Heart left ventricle (tissue), 16 donors: ENCODE results near the gene EPB41. TPM values are rescaled to one million over a fixed set of nuclear protein-coding genes. Genes with fewer than 3 reads are reported as not detected.

Experiments used
- ATAC-seq, 4 donors: fragments of 200-7000 bp; cut with Tn5 transposase; one replicate each; pipeline ENCODE4 v1.9.1; 2020 to 2022; ENCODE audit warnings: moderate library complexity in 4 of 4, mild to moderate bottlenecking in 3 of 4, moderate number of reproducible peaks in 1 of 4
- DNase-seq, 5 donors: peaks; one replicate each; pipeline ENCODE4 v3.0.0-alpha.2; 2020
- H3K27ac ChIP-seq, 12 donors: fragments of 200-600 bp; sonication (generic) in 4 of 12; one replicate each; pipeline versions ENCODE4 v1.5.0 to v1.8.0; 2016 to 2022; ENCODE audit warnings: mild to moderate bottlenecking in 2 of 12
- H3K27me3 ChIP-seq, 9 donors: fragments of 200-600 bp; sonication (generic) in 2 of 9; one replicate each; pipeline versions ENCODE4 v1.5.1 to v1.8.0; 2016 to 2022; ENCODE audit warnings: mild to moderate bottlenecking in 3 of 9
- H3K36me3 ChIP-seq, 9 donors: fragments of 200-600 bp; sonication (generic) in 2 of 9; one replicate each; pipeline versions ENCODE4 v1.5.0 to v1.8.0; 2018 to 2022; ENCODE audit warnings: mild to moderate bottlenecking in 2 of 9
- H3K4me1 ChIP-seq, 12 donors: fragments of 200-600 bp; sonication (generic) in 4 of 12; one replicate each; pipeline versions ENCODE4 v1.5.0 to v1.8.0; 2016 to 2022; ENCODE audit warnings: mild to moderate bottlenecking in 3 of 12
- H3K4me3 ChIP-seq, 12 donors: fragments of 200-600 bp; sonication (generic) in 4 of 12; one replicate each; pipeline versions ENCODE4 v1.5.0 to v1.8.0; 2017 to 2022; ENCODE audit warnings: mild to moderate bottlenecking in 9 of 12, moderate library complexity in 4 of 12
- H3K9me3 ChIP-seq, 12 donors: fragments of 200-600 bp; sonication (generic) in 4 of 12; one replicate each; pipeline versions ENCODE4 v1.5.0 to v1.8.0; 2016 to 2022; ENCODE audit warnings: mild to moderate bottlenecking in 1 of 12
- POLR2A ChIP-seq, 2 donors: fragments of 450-650 bp; IDR thresholded peaks; one replicate each; pipeline ENCODE4 v1.6.1; 2017; ENCODE audit warnings: antibody characterized with exemption in 2 of 2, mild to moderate bottlenecking in 2 of 2, moderate library complexity in 2 of 2
- WGBS, 4 donors: extraction: QIAGEN DNeasy Blood & Tissue Kit in 2 of 4; methylation state at CpG; one replicate each; pipeline versions ENCODE4 v1.1.5 to v1.1.7; 2013 to 2018; 5-methylcytosine and 5-hydroxymethylcytosine counted together
- intact Hi-C, 10 donors: fragments of 100-400 bp; cut with DNase I; formaldehyde crosslinking; loops; one replicate each; pipeline versions ENCODE4 v1.11.1 to v1.14.2; 2022
- polyA plus RNA-seq, 2 donors: library from polyadenylated mRNA; stranded (reverse); fragments of 200-250 nt; gene quantifications; one replicate each; pipeline ENCODE4 v1.2.3, GENCODE V29; 2013
- total RNA-seq, 9 donors: library from RNA; depleted of rRNA in 2 of 9; stranded (reverse); fragments of >200 nt in 2 of 9; fragmentation: NEBNext Ultra II Directional in 3 of 9; extraction: Animal tissue kit (Norgen Biotek cat#: 25700) in 3 of 9; gene quantifications; one replicate each; pipeline versions ENCODE4 v1.1.0 to v1.2.4, GENCODE V29; 2016 to 2023
- TF ChIP-seq, protein P1 (sequence below), 12 donors: fragments of 200-600 bp; sonication (generic) in 4 of 12; IDR thresholded peaks; one replicate each; pipeline versions ENCODE4 v1.5.0 to v1.8.0; 2018 to 2022; ENCODE audit warnings: antibody characterized with exemption in 12 of 12, mild to moderate bottlenecking in 5 of 12
- donor health status: ischemic (EF 13 %, LVEDD 7.1; RV severe dilation, severe dysfunction).
- donor health status: healthy with polysubstance abuse.
- donor health status: DM: no; HTN: yes; CAD: no.
- donor health status: DM: no; HTN: no; CAD: no.
- donor health status: ischemic (EF 25% LVEDD 6.9; RV normal size, moderate dysfunction).
- donor health status: ischemic (EF 25% LVEDD 5.7; RV mildly dilated, moderate dysfunction).
- donor health status: healthy.
- donor health status: DM: yes; HTN: yes; CAD: no.
- donor health status: ischemic (EF 35%, LVEDD 5.7; RV mildly dilated, moderate dysfunction).
- donor health status: nonischemic (EF 11% LVEDD 7.7; RV severe dilation, severe dysfunction).
- donor health status: DM: yes; HTN: yes; CAD: no.
- donor health status: PGD.
- donor health status: ischemic (EF 29% LVEDD 5.4; RV normal size, mild dysfunction).
- donor health status: nonischemic (EF 23%, LVEDD 6.1; RV moderate dilation, normal function).

Gene EPB41
- total and polyA plus RNA-seq, 11 donors: 7.8 to 34.4 (median 20.1) TPM

GRCh38 chr1:28966617-28967016 is 52.2 kb downstream of the EPB41 start:
- intact Hi-C loops: no loop called here

GRCh38 chr1:28971980-28972771 is 57.8 kb downstream of the EPB41 start:
- intact Hi-C loops: loop anchor here in 1 of 10 donors (5.0 kb wide), 1 partner anchor 35 kb away; no protein-coding TSS in a partner anchor
- no peak for TF ChIP-seq POLR2A (IDR thresholded peaks at IDR 0.05)
- TF ChIP-seq, protein P1, sequence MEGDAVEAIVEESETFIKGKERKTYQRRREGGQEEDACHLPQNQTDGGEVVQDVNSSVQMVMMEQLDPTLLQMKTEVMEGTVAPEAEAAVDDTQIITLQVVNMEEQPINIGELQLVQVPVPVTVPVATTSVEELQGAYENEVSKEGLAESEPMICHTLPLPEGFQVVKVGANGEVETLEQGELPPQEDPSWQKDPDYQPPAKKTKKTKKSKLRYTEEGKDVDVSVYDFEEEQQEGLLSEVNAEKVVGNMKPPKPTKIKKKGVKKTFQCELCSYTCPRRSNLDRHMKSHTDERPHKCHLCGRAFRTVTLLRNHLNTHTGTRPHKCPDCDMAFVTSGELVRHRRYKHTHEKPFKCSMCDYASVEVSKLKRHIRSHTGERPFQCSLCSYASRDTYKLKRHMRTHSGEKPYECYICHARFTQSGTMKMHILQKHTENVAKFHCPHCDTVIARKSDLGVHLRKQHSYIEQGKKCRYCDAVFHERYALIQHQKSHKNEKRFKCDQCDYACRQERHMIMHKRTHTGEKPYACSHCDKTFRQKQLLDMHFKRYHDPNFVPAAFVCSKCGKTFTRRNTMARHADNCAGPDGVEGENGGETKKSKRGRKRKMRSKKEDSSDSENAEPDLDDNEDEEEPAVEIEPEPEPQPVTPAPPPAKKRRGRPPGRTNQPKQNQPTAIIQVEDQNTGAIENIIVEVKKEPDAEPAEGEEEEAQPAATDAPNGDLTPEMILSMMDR (IDR thresholded peaks at IDR 0.05): no peak
- H3K27me3 ChIP-seq: no peaks in the 10 kb centered on the region
- H3K4me3 ChIP-seq: no peak overlapping the region
- H3K9me3 ChIP-seq: no peaks in the 10 kb centered on the region
- 87 to 90% (median 89%) methylated on average over 9 of the region's 9 CpGs for WGBS, 4 donors
- DNase-seq (no peak), ATAC-seq (no peak)
- peaks cover 0 to 12% (median 0%) of the 10 kb centered on the region in 12 donors for H3K4me1 ChIP-seq
- no peak overlapping the region for H3K27ac ChIP-seq
- no peaks in the 10 kb centered on the region for H3K36me3 ChIP-seq

More at GRCh38 chr1:28966617-28967016, 52.2 kb downstream of the EPB41 start:
- no peak overlapping the region for H3K4me3 ChIP-seq
- no peaks in the 10 kb centered on the region for H3K27me3 ChIP-seq
- no peak for TF ChIP-seq POLR2A (IDR thresholded peaks at IDR 0.05)
- TF ChIP-seq, protein P1 (IDR thresholded peaks at IDR 0.05): no peak
- H3K4me1 ChIP-seq: peaks cover 0 to 5% (median 0%) of the 10 kb centered on the region in 12 donors
- H3K27ac ChIP-seq: no peak overlapping the region
- DNase-seq (no peak), ATAC-seq (no peak)
- no peaks in the 10 kb centered on the region for H3K36me3 ChIP-seq
- 69 to 87% (median 77%) methylated on average over 2 of the region's 2 CpGs for WGBS, 4 donors
- H3K9me3 ChIP-seq: no peaks in the 10 kb centered on the region

- Histone ChIP-seq H3K27ac (no peak overlapping the region), H3K36me3 (no peaks in the 10 kb centered on the region), H3K4me3 (no peak overlapping the region), H3K27me3 (no peaks in the 10 kb centered on the region), H3K9me3 (no peaks in the 10 kb centered on the region), H3K4me1 (peaks cover 0 to 15% (median 0%) of the 10 kb centered on the region in 12 donors)
- no peak for DNase-seq
- intact Hi-C loops: loop anchor here in 1 of 10 donors (5.0 kb wide), 1 partner anchor 37 kb away; no protein-coding TSS in a partner anchor
- 61 to 76% (median 70%) methylated on average over 3 of the region's 3 CpGs for WGBS, 4 donors
- TF ChIP-seq, protein P1 (IDR thresholded peaks at IDR 0.05): no peak
- TF ChIP-seq POLR2A (IDR thresholded peaks at IDR 0.05): no peak
- no peak for ATAC-seq
These were observed 59.4 kb downstream of the EPB41 start for GRCh38 chr1:28973596-28974421.

DNA sequence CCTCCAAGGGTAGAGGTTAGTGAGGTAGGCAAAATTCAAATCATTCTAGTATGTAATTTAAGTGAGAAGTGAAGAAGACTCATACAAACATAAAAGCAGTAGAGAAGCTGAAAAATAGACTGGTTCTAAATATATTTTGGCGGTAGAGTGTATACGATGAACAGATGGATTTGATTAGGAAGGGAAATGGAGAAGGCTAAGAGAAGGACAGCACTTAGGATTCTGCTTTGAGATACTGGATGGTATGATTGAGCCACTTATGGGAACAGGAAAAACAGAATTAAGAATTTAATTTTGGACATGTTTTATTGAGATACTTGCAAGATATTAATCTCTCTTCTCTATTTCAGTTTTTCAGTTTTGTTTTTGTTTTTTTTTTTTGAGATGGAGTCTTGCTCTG is 60.1 kb downstream of the EPB41 start:
- TF ChIP-seq, protein P1 (IDR thresholded peaks at IDR 0.05): no peak
- TF ChIP-seq POLR2A (IDR thresholded peaks at IDR 0.05): no peak
- H3K27ac ChIP-seq: no peak overlapping the region
- no peak overlapping the region for H3K4me3 ChIP-seq
- H3K27me3 ChIP-seq: no peaks in the 10 kb centered on the region
- 79 to 87% (median 85%) methylated on average over 2 of the region's 2 CpGs for whole genome bisulfite sequencing, 4 donors
- ATAC-seq (no peak), DNase-seq (no peak)
- H3K4me1 ChIP-seq: peaks cover 0 to 15% (median 0%) of the 10 kb centered on the region in 12 donors
- H3K36me3 ChIP-seq: no peaks in the 10 kb centered on the region
- intact Hi-C loops: loop anchor here in 1 of 10 donors (5.0 kb wide), 1 partner anchor 37 kb away; no protein-coding TSS in a partner anchor
- H3K9me3 ChIP-seq: no peaks in the 10 kb centered on the region
